K562 (cell line): ENCODE results near the gene YIF1A.

ENCODE experiments used
- ESRRA ChIP-seq: fragments of 450-650 bp; IDR thresholded peaks from 2 replicates; pipeline ENCODE4 v1.6.1; 2014; ENCODE audit warnings: low read depth, mild to moderate bottlenecking, moderate library complexity, borderline replicate concordance
- FOXM1 ChIP-seq, 2 experiments: fragments of 450-650 bp in 1 of 2; sonication (generic) in 1 of 2; formaldehyde crosslinking in 1 of 2; IDR thresholded peaks; 2 replicates each; pipeline versions ENCODE4 v1.6.1 to v1.9.0; 2017 to 2022; ENCODE audit warnings: low read depth in 2 of 2, mild to moderate bottlenecking in 2 of 2, missing genetic modification reagents in 1 of 2, moderate library complexity in 1 of 2
- IRF2 ChIP-seq: sonication (generic); formaldehyde crosslinking; IDR thresholded peaks from 2 replicates; pipeline ENCODE4 v1.8.1; 2022; ENCODE audit warnings: mild to moderate bottlenecking, missing genetic modification reagents
- PHTF2 ChIP-seq: fragments of 250-450 bp; sonication (Bioruptor Pico); IDR thresholded peaks from 2 replicates; pipeline ENCODE4 v1.5.0; 2021; ENCODE audit warnings: mild to moderate bottlenecking
- POLR2A ChIP-seq: fragments of 450-650 bp; conservative IDR thresholded peaks from 2 replicates; pipeline ENCODE4 v1.6.1; 2016
- RBM39 ChIP-seq: fragments of 200-400 bp; formaldehyde crosslinking; optimal IDR thresholded peaks from 2 replicates; pipeline ENCODE3; 2018; ENCODE audit warnings: low read depth, low read length
- SREBF2 ChIP-seq: sonication (generic); formaldehyde crosslinking; IDR thresholded peaks from 2 replicates; pipeline ENCODE4 v1.4.0; 2020; ENCODE audit warnings: mild to moderate bottlenecking, missing genetic modification reagents
- TAF1 ChIP-seq: IDR thresholded peaks from 2 replicates; pipeline ENCODE4 v1.6.1; 2011; ENCODE audit warnings: mild to moderate bottlenecking, low read length, moderate library complexity; ENCODE audit not compliant: insufficient read depth, control insufficient read depth, severe bottlenecking; ENCODE audit errors: extremely low read depth
- TOE1 ChIP-seq, 2 experiments: fragments of 450-650 bp in 1 of 2; sonication (generic) in 1 of 2; formaldehyde crosslinking in 1 of 2; IDR thresholded peaks; 2 replicates each; pipeline versions ENCODE4 v1.7.1 to v1.8.0; 2016 to 2022; ENCODE audit warnings: borderline replicate concordance in 2 of 2, mild to moderate bottlenecking in 2 of 2, antibody characterized with exemption in 1 of 2, inconsistent platforms in 1 of 2, low read depth in 1 of 2, missing genetic modification reagents in 1 of 2, moderate library complexity in 1 of 2
- ZEB2 ChIP-seq: fragments of 450-650 bp; IDR thresholded peaks from 2 replicates; pipeline ENCODE4 v1.6.1; 2016

- TF ChIP-seq FOXM1 (IDR thresholded peaks at IDR 0.05; ENCODE audit: low read depth) (no peak), FOXM1 (CRISPR knock-in tag; IDR thresholded peaks at IDR 0.05; ENCODE audit: low read depth) (no peak), SREBF2 (CRISPR knock-in tag) (no peak), ESRRA (no peak), TAF1 (no peak), ZEB2 (no peak), RBM39 (no peak), TOE1 (IDR thresholded peaks at IDR 0.05; ENCODE audit: borderline replicate concordance) (no peak), TOE1 (CRISPR knock-in tag; IDR thresholded peaks at IDR 0.05; ENCODE audit: borderline replicate concordance, low read depth) (no peak), IRF2 (CRISPR knock-in tag) (no peak), PHTF2 (CRISPR knock-in tag) (no peak), POLR2A (no peak)
Measured at GRCh38 chr11:66324664-66325063, 35.7 kb upstream of the YIF1A start.
